Left ventricle myocardium inferior (tissue), 1 donor: ENCODE measurements around the gene PTBP2. TPM values are rescaled to one million over a fixed set of nuclear protein-coding genes. Genes with fewer than 3 reads are reported as not detected.

Source experiments
- DNase-seq: peaks from one replicate; pipeline ENCODE4 v3.0.0-alpha.2; 2020
- H3K27ac ChIP-seq: fragments of 200-600 bp; replicated peaks from 2 replicates; pipeline ENCODE4 v1.8.0; 2021
- H3K27me3 ChIP-seq: fragments of 200-600 bp; 2 replicates; pipeline ENCODE4 v1.8.0; 2021; ENCODE audit warnings: low read depth
- H3K36me3 ChIP-seq: fragments of 200-600 bp; 2 replicates; pipeline ENCODE4 v1.8.0; 2021
- H3K4me1 ChIP-seq: fragments of 200-600 bp; 2 replicates; pipeline ENCODE4 v1.8.0; 2021
- H3K4me3 ChIP-seq: fragments of 200-600 bp; 2 replicates; pipeline ENCODE4 v1.8.0; 2021; ENCODE audit warnings: mild to moderate bottlenecking, moderate library complexity
- H3K9me3 ChIP-seq: fragments of 200-600 bp; replicated peaks from 2 replicates; pipeline ENCODE4 v1.8.0; 2021
- CTCF ChIP-seq: fragments of 200-600 bp; IDR thresholded peaks from 2 replicates; pipeline ENCODE4 v1.8.0; 2021; ENCODE audit warnings: antibody characterized with exemption, mild to moderate bottlenecking, borderline replicate concordance
- intact Hi-C: fragments of 100-400 bp; cut with micrococcal nuclease; formaldehyde crosslinking; loops from one replicate; pipeline ENCODE4 v1.11.0; 2022
- total RNA-seq: library from RNA; stranded (reverse); fragmentation: NEBNext Ultra II Directional; extraction: Animal tissue kit (Norgen Biotek cat#: 25700); gene quantifications from one replicate; pipeline ENCODE4 v1.2.1, GENCODE V29; 2021
- donor health status: DM: no; HTN: yes; CAD: no; lungs with severe emphysema.

Gene PTBP2
- total RNA-seq, 1 donor from 2014 or later, result 10.3 TPM

GRCh38 chr1:96764469-96764868 is 42.9 kb downstream of the PTBP2 start:
- Histone ChIP-seq H3K27me3 (no peaks in the 10 kb centered on the region), H3K4me3 (no peak overlapping the region), H3K4me1 (peaks cover 13% of the 10 kb centered on the region), H3K27ac (no peak overlapping the region), H3K36me3 (peaks cover 3% of the 10 kb centered on the region), H3K9me3 (no peaks in the 10 kb centered on the region)
- intact Hi-C loops, result no loop called here
- DNase-seq, result no peak
- TF ChIP-seq CTCF, result no peak

- peaks cover 37% of the 10 kb centered on the region for H3K36me3 ChIP-seq
- no peaks in the 10 kb centered on the region for H3K27me3 ChIP-seq
- peaks cover 2% of the 10 kb centered on the region for H3K4me1 ChIP-seq
- no peak overlapping the region for H3K4me3 ChIP-seq
- no peak overlapping the region for H3K27ac ChIP-seq
- DNase-seq, result no peak
- intact Hi-C loops, result no loop called here
- H3K9me3 ChIP-seq, result no peaks in the 10 kb centered on the region
- no peak for TF ChIP-seq CTCF
Observed at GRCh38 chr1:96771847-96772246, 50.3 kb downstream of the PTBP2 start.

GRCh38 chr1:96772349-96772748 is 50.8 kb downstream of the PTBP2 start:
- Histone ChIP-seq H3K4me3 (no peak overlapping the region), H3K4me1 (no peaks in the 10 kb centered on the region), H3K27me3 (no peaks in the 10 kb centered on the region), H3K27ac (no peak overlapping the region), H3K9me3 (no peaks in the 10 kb centered on the region), H3K36me3 (peaks cover 37% of the 10 kb centered on the region)
- TF ChIP-seq CTCF, result no peak
- intact Hi-C loops, result no loop called here
- no peak for DNase-seq

GRCh38 chr1:96772972-96773371 is 51.4 kb downstream of the PTBP2 start:
- Histone ChIP-seq H3K4me3 (no peak overlapping the region), H3K36me3 (peaks cover 39% of the 10 kb centered on the region), H3K4me1 (no peaks in the 10 kb centered on the region), H3K9me3 (no peaks in the 10 kb centered on the region), H3K27ac (no peak overlapping the region), H3K27me3 (no peaks in the 10 kb centered on the region)
- intact Hi-C loops, result no loop called here
- DNase-seq, result no peak
- no peak for TF ChIP-seq CTCF

GRCh38 chr1:96782206-96782605 is 60.6 kb downstream of the PTBP2 start:
- Histone ChIP-seq H3K9me3 (no peaks in the 10 kb centered on the region), H3K27ac (no peak overlapping the region), H3K36me3 (peaks cover 61% of the 10 kb centered on the region), H3K27me3 (no peaks in the 10 kb centered on the region), H3K4me3 (no peak overlapping the region), H3K4me1 (no peaks in the 10 kb centered on the region)
- intact Hi-C loops, result no loop called here
- no peak for DNase-seq
- TF ChIP-seq CTCF, result no peak

GRCh38 chr1:96782856-96783255 is 61.3 kb downstream of the PTBP2 start:
- Histone ChIP-seq H3K4me1 (no peaks in the 10 kb centered on the region), H3K36me3 (peaks cover 65% of the 10 kb centered on the region), H3K4me3 (no peak overlapping the region), H3K27ac (no peak overlapping the region), H3K27me3 (no peaks in the 10 kb centered on the region), H3K9me3 (no peaks in the 10 kb centered on the region)
- no peak for TF ChIP-seq CTCF
- intact Hi-C loops, result no loop called here
- DNase-seq, result no peak
